Progenitor cell of endocrine pancreas (in vitro differentiated cells): ENCODE measurements around the gene FUT8. TPM values are rescaled to one million over a fixed set of nuclear protein-coding genes. Genes with fewer than 3 reads are reported as not detected.

Experiments
- DNase-seq: peaks from one replicate; pipeline ENCODE4 v3.0.0; 2021; ENCODE audit warnings: low spot score; ENCODE audit not compliant: unreplicated experiment
- H3K27ac Mint-ChIP-seq: 2 replicates; pipeline ENCODE4 v1.8.0; 2021; ENCODE audit warnings: mild to moderate bottlenecking, moderate library complexity, mixed read lengths
- H3K27me3 Mint-ChIP-seq: 2 replicates; pipeline ENCODE4 v1.8.0; 2021; ENCODE audit warnings: mixed read lengths
- H3K36me3 Mint-ChIP-seq: 2 replicates; pipeline ENCODE4 v1.8.0; 2022; ENCODE audit warnings: mixed read lengths; ENCODE audit not compliant: insufficient read depth
- H3K4me1 Mint-ChIP-seq: 2 replicates; pipeline ENCODE4 v1.8.0; 2021; ENCODE audit warnings: low read depth, mixed read lengths
- H3K4me3 Mint-ChIP-seq: 2 replicates; pipeline ENCODE4 v1.8.0; 2021; ENCODE audit warnings: low read depth, mild to moderate bottlenecking, moderate library complexity, mixed read lengths
- H3K9me3 Mint-ChIP-seq: 2 replicates; pipeline ENCODE4 v1.8.0; 2021; ENCODE audit warnings: low read depth, mixed read lengths
- total RNA-seq: library from RNA; stranded (reverse); gene quantifications from 2 replicates; pipeline ENCODE4 v1.2.1, GENCODE V29; 2021
- TF ChIP-seq, protein P1 (sequence below): fragments of 200-600 bp; sonication (generic); IDR thresholded peaks from one replicate; pipeline ENCODE4 v1.5.0; 2021; ENCODE audit warnings: antibody characterized with exemption, mild to moderate bottlenecking; ENCODE audit not compliant: unreplicated experiment

FUT8 gene
- total RNA-seq, 1 donor from 2014 or later, result 38.8 TPM

DNA sequence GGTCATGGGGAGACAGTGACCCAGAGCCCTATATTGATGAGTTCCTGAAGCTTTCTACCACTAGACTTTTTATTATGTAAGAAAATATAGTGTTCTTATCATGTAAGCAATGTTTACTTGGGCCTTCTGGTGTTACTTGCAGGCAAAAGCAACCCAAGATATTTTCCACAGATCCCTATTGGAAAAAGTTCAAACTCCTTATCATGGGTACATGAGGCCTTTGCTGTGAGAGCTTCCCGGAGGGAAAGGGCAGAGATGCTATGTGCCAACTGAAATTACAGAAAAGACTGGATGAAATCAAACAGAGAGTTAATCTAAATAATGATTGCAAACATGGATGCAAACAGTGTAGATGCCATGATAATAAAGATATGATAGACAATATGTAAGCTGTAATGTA, 361.5 kb downstream of the FUT8 start:
- no peak overlapping the region for H3K4me3 Mint-ChIP-seq
- TF ChIP-seq, protein P1, sequence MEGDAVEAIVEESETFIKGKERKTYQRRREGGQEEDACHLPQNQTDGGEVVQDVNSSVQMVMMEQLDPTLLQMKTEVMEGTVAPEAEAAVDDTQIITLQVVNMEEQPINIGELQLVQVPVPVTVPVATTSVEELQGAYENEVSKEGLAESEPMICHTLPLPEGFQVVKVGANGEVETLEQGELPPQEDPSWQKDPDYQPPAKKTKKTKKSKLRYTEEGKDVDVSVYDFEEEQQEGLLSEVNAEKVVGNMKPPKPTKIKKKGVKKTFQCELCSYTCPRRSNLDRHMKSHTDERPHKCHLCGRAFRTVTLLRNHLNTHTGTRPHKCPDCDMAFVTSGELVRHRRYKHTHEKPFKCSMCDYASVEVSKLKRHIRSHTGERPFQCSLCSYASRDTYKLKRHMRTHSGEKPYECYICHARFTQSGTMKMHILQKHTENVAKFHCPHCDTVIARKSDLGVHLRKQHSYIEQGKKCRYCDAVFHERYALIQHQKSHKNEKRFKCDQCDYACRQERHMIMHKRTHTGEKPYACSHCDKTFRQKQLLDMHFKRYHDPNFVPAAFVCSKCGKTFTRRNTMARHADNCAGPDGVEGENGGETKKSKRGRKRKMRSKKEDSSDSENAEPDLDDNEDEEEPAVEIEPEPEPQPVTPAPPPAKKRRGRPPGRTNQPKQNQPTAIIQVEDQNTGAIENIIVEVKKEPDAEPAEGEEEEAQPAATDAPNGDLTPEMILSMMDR, result no peak

DNA sequence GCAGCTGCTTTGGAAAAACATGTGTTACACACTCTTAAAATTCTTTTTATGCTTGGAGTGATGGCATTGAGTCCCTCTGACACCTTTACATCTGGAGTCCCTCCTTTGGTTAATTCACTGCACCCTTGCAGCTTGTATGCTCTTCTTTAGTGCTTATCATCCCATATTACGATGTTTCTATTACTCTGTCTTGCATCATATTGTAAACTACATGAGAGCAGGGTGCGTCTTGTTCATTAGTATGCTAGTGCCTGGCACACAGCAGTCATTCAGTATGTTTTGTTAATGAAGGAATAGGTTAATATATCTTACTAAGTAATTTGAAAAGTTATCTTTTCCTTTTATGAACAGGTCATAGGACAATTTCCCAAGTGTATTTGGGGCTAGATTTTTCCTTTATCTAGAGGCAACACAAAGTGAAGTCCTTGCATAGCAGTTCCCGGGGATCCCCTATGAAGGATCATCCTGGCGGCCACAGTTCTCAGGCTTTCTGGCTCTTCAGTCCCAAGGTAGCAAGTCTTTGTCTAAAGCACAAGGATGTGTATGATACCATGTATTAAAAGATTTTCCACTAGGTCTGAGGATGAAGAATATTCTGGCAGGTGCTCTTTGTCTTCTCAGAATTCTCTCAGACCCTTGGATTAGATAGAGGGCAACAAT, 363.8 kb downstream of the FUT8 start:
- Mint-ChIP-seq H3K27ac (no peak overlapping the region), H3K27me3 (peaks cover 35% of the 10 kb centered on the region), H3K36me3 (no peaks in the 10 kb centered on the region), H3K9me3 (no peaks in the 10 kb centered on the region), H3K4me3 (no peak overlapping the region), H3K4me1 (peaks cover 13% of the 10 kb centered on the region)
- DNase-seq, result no peak
- TF ChIP-seq, protein P1, result no peak

More for the DNA sequence above, 361.5 kb downstream of the FUT8 start:
- DNase-seq, result no peak
- Mint-ChIP-seq H3K27ac (no peak overlapping the region), H3K4me1 (peaks cover 13% of the 10 kb centered on the region), H3K27me3 (peaks cover 26% of the 10 kb centered on the region), H3K9me3 (no peaks in the 10 kb centered on the region), H3K36me3 (no peaks in the 10 kb centered on the region)

DNA sequence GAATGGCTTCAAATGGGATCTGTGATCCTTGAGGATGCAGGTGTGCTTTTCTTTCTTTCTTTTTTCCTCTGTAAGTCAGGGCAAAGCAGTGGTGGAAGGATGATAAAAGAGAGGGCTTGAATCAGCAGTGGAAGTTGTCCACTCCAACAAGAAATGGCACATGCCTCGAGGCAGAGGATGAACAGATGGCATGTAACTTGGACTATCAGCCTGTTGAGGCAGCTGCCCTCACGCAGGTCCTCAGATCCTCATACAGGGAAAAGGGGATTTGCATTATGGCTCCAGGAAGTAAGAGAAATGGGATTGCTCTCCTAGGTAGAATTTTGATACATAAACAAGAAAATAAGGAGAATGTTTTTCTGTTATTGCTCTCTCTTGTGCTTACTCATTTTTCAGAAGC, 368.0 kb downstream of the FUT8 start:
- Mint-ChIP-seq H3K4me1 (no peaks in the 10 kb centered on the region), H3K36me3 (no peaks in the 10 kb centered on the region), H3K27me3 (peaks cover 50% of the 10 kb centered on the region), H3K9me3 (no peaks in the 10 kb centered on the region), H3K4me3 (no peak overlapping the region), H3K27ac (no peak overlapping the region)
- DNase-seq, result no peak
- TF ChIP-seq, protein P1, result no peak

DNA sequence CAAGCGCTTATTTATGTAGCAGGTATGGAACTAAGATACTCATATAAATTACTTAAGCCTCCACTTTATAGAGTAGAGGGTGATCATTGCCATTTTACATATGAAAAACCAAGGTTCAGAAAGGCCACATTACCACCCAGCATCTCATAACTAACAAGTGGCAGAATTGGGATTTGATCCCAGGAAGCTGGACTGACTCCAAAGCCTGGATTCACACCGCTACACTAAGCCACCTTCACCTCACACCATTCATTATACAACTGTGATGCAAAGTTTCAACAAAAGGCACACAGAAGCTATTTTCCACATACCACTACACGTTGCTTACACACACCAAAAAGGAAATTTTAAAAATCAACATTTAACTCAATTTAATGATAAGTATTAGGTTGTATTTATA, 370.6 kb downstream of the FUT8 start:
- DNase-seq, result no peak
- H3K4me3 Mint-ChIP-seq, result no peak overlapping the region
- H3K27ac Mint-ChIP-seq, result no peak overlapping the region
- no peaks in the 10 kb centered on the region for H3K9me3 Mint-ChIP-seq
- H3K27me3 Mint-ChIP-seq, result peaks cover 50% of the 10 kb centered on the region
- no peaks in the 10 kb centered on the region for H3K36me3 Mint-ChIP-seq
- H3K4me1 Mint-ChIP-seq, result peaks cover 3% of the 10 kb centered on the region
- TF ChIP-seq, protein P1, result no peak

DNA sequence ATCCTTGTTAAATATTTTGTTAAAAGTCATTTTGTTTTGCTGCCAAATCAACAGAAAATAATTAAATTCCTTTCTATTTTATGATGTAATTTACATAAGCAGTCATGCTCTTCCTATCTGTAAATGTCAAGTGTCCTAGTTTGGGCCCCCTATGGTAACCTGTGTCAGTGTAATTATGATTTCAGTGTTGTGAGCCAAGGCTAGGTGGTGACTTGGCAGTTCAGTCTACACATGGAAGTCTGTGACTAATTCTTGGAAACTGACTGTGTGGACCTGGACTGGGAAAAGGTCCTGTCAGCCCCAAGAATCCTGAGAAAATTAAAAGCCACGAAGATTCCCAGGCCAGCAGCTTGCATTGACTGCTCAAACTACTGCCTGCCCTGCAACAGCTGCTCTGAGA, 371.0 kb downstream of the FUT8 start:
- TF ChIP-seq, protein P1, result no peak
- Mint-ChIP-seq H3K27me3 (peaks cover 48% of the 10 kb centered on the region), H3K27ac (no peak overlapping the region), H3K36me3 (no peaks in the 10 kb centered on the region), H3K9me3 (no peaks in the 10 kb centered on the region), H3K4me3 (no peak overlapping the region), H3K4me1 (peaks cover 3% of the 10 kb centered on the region)
- no peak for DNase-seq
